IMR-90 (cell line): ENCODE measurements around the gene SCTR. TPM values are rescaled to one million over a fixed set of nuclear protein-coding genes. Genes with fewer than 3 reads are reported as not detected.

Experiments
- ATAC-seq: fragments of 200-7000 bp; cut with Tn5 transposase; 2 replicates; pipeline ENCODE4 v1.9.1; 2020; ENCODE audit warnings: low read depth, mild to moderate bottlenecking, moderate library complexity
- BruUV-seq: library from RNA; stranded (reverse); fragments of 400-500 nt; replicated peaks from 2 replicates; lab custom pipeline; 2021; lab: Mats Ljungman, UMichigan
- CTCF ChIA-PET: fragments of 300-600 bp; formaldehyde crosslinking; extraction: SDS; loops from one replicate; lab custom pipeline; 2021; ENCODE audit warnings: antibody characterized with exemption; lab: Yijun Ruan, JAX
- POLR2A ChIA-PET: fragments of 300-600 bp; sonication (Branson Sonifier 250); formaldehyde crosslinking; loops from one replicate; lab custom pipeline; 2022; ENCODE audit warnings: antibody characterized with exemption; ENCODE audit not compliant: unreplicated experiment; lab: Charles Lee
- DNase-seq: peaks from one replicate; pipeline ENCODE4 v3.0.0; 2013
- H2AFZ ChIP-seq: replicated peaks from 2 replicates; pipeline ENCODE3; 2013; ENCODE audit warnings: low read length, mild to moderate bottlenecking; ENCODE audit not compliant: poor library complexity
- H2AK5ac ChIP-seq: 2 replicates; pipeline ENCODE4 v1.6.1; 2013; ENCODE audit warnings: low read depth, low read length, inconsistent platforms
- H2AK9ac ChIP-seq: replicated peaks from 2 replicates; pipeline ENCODE3; 2013; ENCODE audit warnings: mild to moderate bottlenecking, low read depth, low read length, moderate library complexity; ENCODE audit not compliant: poor library complexity
- H2BK120ac ChIP-seq: 2 replicates; pipeline ENCODE4 v1.6.1; 2013; ENCODE audit warnings: low read depth, low read length, inconsistent platforms
- H2BK15ac ChIP-seq: 3 replicates; pipeline ENCODE4 v1.6.1; 2013; ENCODE audit warnings: low read depth, low read length, inconsistent platforms
- H2BK20ac ChIP-seq: 2 replicates; pipeline ENCODE4 v1.6.1; 2013; ENCODE audit warnings: low read depth, mild to moderate bottlenecking, inconsistent platforms, low read length, moderate library complexity
- H2BK5ac ChIP-seq: 2 replicates; pipeline ENCODE4 v1.6.1; 2013; ENCODE audit warnings: mild to moderate bottlenecking, low read depth, low read length, inconsistent platforms; ENCODE audit not compliant: poor library complexity, severe bottlenecking
- H3K14ac ChIP-seq: replicated peaks from 2 replicates; pipeline ENCODE4 v1.6.1; 2013; ENCODE audit warnings: low read depth, low read length, inconsistent platforms
- H3K18ac ChIP-seq: 2 replicates; pipeline ENCODE4 v1.6.1; 2013; ENCODE audit warnings: low read depth, low read length, control low read depth
- H3K23ac ChIP-seq: 2 replicates; pipeline ENCODE4 v1.6.1; 2013; ENCODE audit warnings: low read depth, low read length, inconsistent platforms
- H3K27ac ChIP-seq: 2 replicates; pipeline ENCODE4 v1.5.1; 2013; ENCODE audit warnings: mild to moderate bottlenecking, control low read depth, low read length; ENCODE audit not compliant: insufficient read depth
- H3K27me3 ChIP-seq: 2 replicates; pipeline ENCODE4 v1.6.1; 2013; ENCODE audit warnings: low read length; ENCODE audit not compliant: control insufficient read depth, insufficient read depth
- H3K36me3 ChIP-seq: 2 replicates; pipeline ENCODE4 v1.6.1; 2013; ENCODE audit warnings: low read length, mixed read lengths; ENCODE audit not compliant: control insufficient read depth, insufficient read depth
- H3K4ac ChIP-seq: 2 replicates; pipeline ENCODE4 v1.6.1; 2013; ENCODE audit warnings: low read depth, low read length, inconsistent platforms
- H3K4me1 ChIP-seq: 2 replicates; pipeline ENCODE4 v1.6.1; 2013; ENCODE audit warnings: low read length, mixed read lengths; ENCODE audit not compliant: control insufficient read depth, insufficient read depth
- H3K4me2 ChIP-seq: 2 replicates; pipeline ENCODE4 v1.6.1; 2013; ENCODE audit warnings: low read depth, mild to moderate bottlenecking, control low read depth, low read length, moderate library complexity
- H3K4me3 ChIP-seq: 2 replicates; pipeline ENCODE4 v1.5.1; 2013; ENCODE audit warnings: low read depth, mild to moderate bottlenecking, control low read depth, low read length, moderate library complexity; ENCODE audit not compliant: insufficient read depth
- H3K56ac ChIP-seq: 2 replicates; pipeline ENCODE4 v1.6.1; 2013; ENCODE audit warnings: low read length, inconsistent platforms; ENCODE audit not compliant: insufficient read depth; ENCODE audit errors: extremely low read depth
- H3K79me1 ChIP-seq, 2 experiments: 2 replicates each; pipeline ENCODE4 v1.6.1; 2013; ENCODE audit warnings: low read length in 2 of 2, inconsistent platforms in 1 of 2, low read depth in 1 of 2
- H3K9ac ChIP-seq: 2 replicates; pipeline ENCODE4 v1.6.1; 2013; ENCODE audit warnings: low read depth, low read length, control low read depth
- H3K9me1 ChIP-seq: 2 replicates; pipeline ENCODE4 v1.6.1; 2013; ENCODE audit warnings: low read length, inconsistent platforms; ENCODE audit not compliant: insufficient read depth
- H3K9me3 ChIP-seq: 2 replicates; pipeline ENCODE4 v1.6.1; 2013; ENCODE audit warnings: low read length; ENCODE audit not compliant: control insufficient read depth, insufficient read depth
- H4K20me1 ChIP-seq: 2 replicates; pipeline ENCODE4 v1.6.1; 2013; ENCODE audit warnings: low read length, inconsistent platforms; ENCODE audit not compliant: insufficient read depth
- H4K5ac ChIP-seq: 2 replicates; pipeline ENCODE4 v1.6.1; 2013; ENCODE audit warnings: mild to moderate bottlenecking, low read depth, low read length, control low read depth
- H4K8ac ChIP-seq, 2 experiments: 2 replicates each; pipeline ENCODE4 v1.6.1; 2013; ENCODE audit warnings: low read depth in 2 of 2, low read length in 2 of 2, control low read depth in 1 of 2, inconsistent platforms in 1 of 2
- H4K91ac ChIP-seq: 2 replicates; pipeline ENCODE4 v1.6.1; 2013; ENCODE audit warnings: low read depth, low read length, inconsistent platforms; ENCODE audit not compliant: insufficient read depth
- CEBPB ChIP-seq: IDR thresholded peaks from 2 replicates; pipeline ENCODE4 v1.6.1; 2012; ENCODE audit warnings: low read depth, low read length, improper control_type of control experiment
- CHD1 ChIP-seq: IDR thresholded peaks from 2 replicates; pipeline ENCODE4 v1.6.1; 2012; ENCODE audit warnings: low read depth, low read length, improper control_type of control experiment
- FOS ChIP-seq: fragments of 150-350 bp; IDR thresholded peaks from 2 replicates; pipeline ENCODE4 v1.6.1; 2016; ENCODE audit warnings: low read depth, low read length
- MAFK ChIP-seq: IDR thresholded peaks from 2 replicates; pipeline ENCODE4 v1.6.1; 2012; ENCODE audit warnings: low read depth, low read length, improper control_type of control experiment
- MAZ ChIP-seq: IDR thresholded peaks from 2 replicates; pipeline ENCODE4 v1.6.1; 2012; ENCODE audit warnings: low read depth, mild to moderate bottlenecking, low read length, improper control_type of control experiment, moderate library complexity, borderline replicate concordance
- MXI1 ChIP-seq: IDR thresholded peaks from 2 replicates; pipeline ENCODE4 v1.6.1; 2012; ENCODE audit warnings: low read depth, mild to moderate bottlenecking, low read length, moderate library complexity, borderline replicate concordance
- NFE2L2 ChIP-seq: fragments of 150-350 bp; IDR thresholded peaks from 2 replicates; pipeline ENCODE4 v1.6.1; 2016; ENCODE audit warnings: low read depth, mild to moderate bottlenecking, low read length
- RAD21 ChIP-seq: IDR thresholded peaks from 2 replicates; pipeline ENCODE4 v1.6.1; 2012; ENCODE audit warnings: low read length, improper control_type of control experiment
- RCOR1 ChIP-seq: IDR thresholded peaks from 2 replicates; pipeline ENCODE4 v1.6.1; 2012; ENCODE audit warnings: mild to moderate bottlenecking, low read length, improper control_type of control experiment; ENCODE audit not compliant: insufficient replicate concordance
- RFX5 ChIP-seq: IDR thresholded peaks from 2 replicates; pipeline ENCODE4 v1.8.0; 2012; ENCODE audit warnings: low read depth, mild to moderate bottlenecking, low read length, moderate library complexity
- SMC3 ChIP-seq: fragments of 150-350 bp; IDR thresholded peaks from 2 replicates; pipeline ENCODE4 v1.6.1; 2016; ENCODE audit warnings: low read depth, mild to moderate bottlenecking, antibody characterized with exemption, low read length, moderate library complexity
- WGBS, 2 experiments: methylation state at CpG; one replicate each; pipeline versions ENCODE4 v1.1.5 to v1.1.7; 2013; ENCODE audit warnings: missing lambda C conversion rate in 2 of 2; ENCODE audit not compliant: insufficient read length in 1 of 2; ENCODE audit errors: extremely low coverage in 2 of 2; 5-methylcytosine and 5-hydroxymethylcytosine counted together
- dilution Hi-C: fragments of 300-500 bp; cut with HindIII; formaldehyde crosslinking; loops from one replicate; pipeline ENCODE4 v1.14.3; 2018; ENCODE audit warnings: low sequenced_read_pairs; ENCODE audit not compliant: unreplicated experiment
- in situ Hi-C: fragments of 300-500 bp; cut with MboI; formaldehyde crosslinking; loops from 3 replicates; pipeline ENCODE4 v1.14.3; 2019; ENCODE audit warnings: low sequenced_read_pairs, inconsistent platforms, mixed read lengths
- intact Hi-C: fragments of 100-400 bp; cut with micrococcal nuclease; formaldehyde crosslinking; loops from 2 replicates; pipeline ENCODE4 v1.10.0; 2022
- polyA plus RNA-seq, 3 experiments: library from polyadenylated mRNA; depleted of rRNA; stranded (reverse); fragments of >200 nt; gene quantifications; 2 replicates each; pipeline ENCODE4 v1.2.3, GENCODE V29; 2012; ENCODE audit warnings: low replicate concordance in 1 of 3
- total RNA-seq: library from RNA; depleted of rRNA; stranded (reverse); fragments of >200 nt; gene quantifications from 2 replicates; pipeline ENCODE4 v1.2.3, GENCODE V29; 2012
- TF ChIP-seq, protein P1 (sequence below): fragments of 150-350 bp; IDR thresholded peaks from 2 replicates; pipeline ENCODE4 v1.6.1; 2016; ENCODE audit warnings: low read depth, mild to moderate bottlenecking, low read length, moderate library complexity, borderline replicate concordance
- TF ChIP-seq, protein P2 (sequence below): fragments of 150-350 bp; IDR thresholded peaks from 2 replicates; pipeline ENCODE4 v1.6.1; 2017; ENCODE audit warnings: mild to moderate bottlenecking, antibody characterized with exemption, low read length, low read depth
- TF ChIP-seq, protein P3 (sequence below): conservative IDR thresholded peaks from 2 replicates; pipeline ENCODE4 v1.5.1; 2012; ENCODE audit warnings: mild to moderate bottlenecking, low read depth, low read length, improper control_type of control experiment

SCTR gene
- total and polyA plus RNA-seq, 2 of the 4 experiments (the other 2 are of a cell fraction) = not detected

DNA sequence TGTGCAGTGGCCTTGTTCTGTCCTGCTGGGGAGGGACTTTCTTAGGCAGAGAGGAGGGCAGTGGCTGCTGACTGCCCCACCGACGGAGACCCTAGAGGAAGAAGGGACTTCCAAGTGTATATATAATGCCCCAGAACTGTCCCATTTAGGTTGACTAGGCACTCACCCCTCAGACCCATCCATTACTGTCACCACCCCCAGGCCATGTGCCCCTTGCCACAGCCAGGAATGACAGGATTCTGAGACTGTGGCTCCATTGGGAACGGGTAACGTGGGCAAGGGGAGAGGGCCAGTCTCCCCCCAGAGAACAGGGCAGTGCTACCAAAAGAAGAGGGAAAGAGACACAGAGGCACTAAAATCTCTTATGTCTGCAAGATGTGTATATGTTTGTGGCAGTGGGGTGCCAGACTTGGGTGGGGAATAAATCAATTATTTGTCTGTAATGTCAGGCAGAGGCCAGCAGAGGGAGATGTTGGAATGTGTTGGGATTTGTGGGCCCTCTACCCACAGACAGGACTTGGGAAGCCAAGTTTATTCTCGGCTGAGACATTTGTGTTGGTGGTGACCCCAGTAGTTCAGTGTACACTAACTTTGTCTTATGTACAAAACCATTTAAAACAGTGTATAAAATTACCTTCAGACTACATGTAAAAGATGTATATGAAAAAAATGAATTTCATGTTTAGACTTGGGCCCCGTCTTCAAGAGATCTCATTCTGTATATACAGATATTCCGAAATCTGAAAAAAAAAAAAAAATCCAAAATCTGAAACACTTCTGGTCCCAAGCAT lies 116.7 kb downstream of the SCTR start:
- POLR2A ChIA-PET = no interaction called here
- peak overlapping the region; percentile 33 for H2AK9ac ChIP-seq
- H3K4me2 ChIP-seq = no peak overlapping the region
- H3K27ac ChIP-seq = no peak overlapping the region
- no peaks in the 10 kb centered on the region for H3K9me1 ChIP-seq
- H4K20me1 ChIP-seq = no peaks in the 10 kb centered on the region
- no peaks in the 10 kb centered on the region for H3K79me1 ChIP-seq
- H4K8ac ChIP-seq = no peak overlapping the region
- in situ Hi-C loops = no loop called here
- CTCF ChIA-PET = interaction anchor here (0.6 to 0.8 kb wide), 2 partner anchors 50 to 1700 kb away, joined by 3 read pairs; no protein-coding TSS in a partner anchor
- no peak overlapping the region for H4K91ac ChIP-seq
- DNase-seq = peak; percentile 58
- H3K4ac ChIP-seq = no peak overlapping the region
- no peak overlapping the region for H4K5ac ChIP-seq
- H3K18ac ChIP-seq = no peak overlapping the region
- H2AFZ ChIP-seq = no peak overlapping the region
- H3K23ac ChIP-seq = no peak overlapping the region
- no peak overlapping the region for H2BK5ac ChIP-seq
- no peak overlapping the region for H3K9ac ChIP-seq
- WGBS, 2 experiments = no CpG with 5 or more reads among the region's 7 CpGs
- H3K56ac ChIP-seq = no peak overlapping the region
- H3K4me1 ChIP-seq = no peaks in the 10 kb centered on the region
- no peaks in the 10 kb centered on the region; the same call in 1 of the 2 replicates for H3K27me3 ChIP-seq
- no peaks in the 10 kb centered on the region for H3K9me3 ChIP-seq
- no peak overlapping the region for H2BK120ac ChIP-seq
- BruUV-seq = no TSS peak
- ATAC-seq = peak; percentile 97
- intact Hi-C loops = loop anchor here (1.0 to 5.0 kb wide), 3 partner anchors 69 to 395 kb away; no protein-coding TSS in a partner anchor
- H3K4me3 ChIP-seq = no peak overlapping the region
- H2BK20ac ChIP-seq = no peak overlapping the region
- no peaks in the 10 kb centered on the region for H3K36me3 ChIP-seq
- dilution Hi-C loops = no loop called here
- H2BK15ac ChIP-seq = no peak overlapping the region
- no peak overlapping the region for H3K14ac ChIP-seq
- H2AK5ac ChIP-seq = no peak overlapping the region
- TF ChIP-seq MXI1 = no peak
- peak; percentile 85 for TF ChIP-seq RAD21
- TF ChIP-seq, protein P1, sequence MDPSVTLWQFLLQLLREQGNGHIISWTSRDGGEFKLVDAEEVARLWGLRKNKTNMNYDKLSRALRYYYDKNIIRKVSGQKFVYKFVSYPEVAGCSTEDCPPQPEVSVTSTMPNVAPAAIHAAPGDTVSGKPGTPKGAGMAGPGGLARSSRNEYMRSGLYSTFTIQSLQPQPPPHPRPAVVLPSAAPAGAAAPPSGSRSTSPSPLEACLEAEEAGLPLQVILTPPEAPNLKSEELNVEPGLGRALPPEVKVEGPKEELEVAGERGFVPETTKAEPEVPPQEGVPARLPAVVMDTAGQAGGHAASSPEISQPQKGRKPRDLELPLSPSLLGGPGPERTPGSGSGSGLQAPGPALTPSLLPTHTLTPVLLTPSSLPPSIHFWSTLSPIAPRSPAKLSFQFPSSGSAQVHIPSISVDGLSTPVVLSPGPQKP = no peak
- TF ChIP-seq, protein P2, sequence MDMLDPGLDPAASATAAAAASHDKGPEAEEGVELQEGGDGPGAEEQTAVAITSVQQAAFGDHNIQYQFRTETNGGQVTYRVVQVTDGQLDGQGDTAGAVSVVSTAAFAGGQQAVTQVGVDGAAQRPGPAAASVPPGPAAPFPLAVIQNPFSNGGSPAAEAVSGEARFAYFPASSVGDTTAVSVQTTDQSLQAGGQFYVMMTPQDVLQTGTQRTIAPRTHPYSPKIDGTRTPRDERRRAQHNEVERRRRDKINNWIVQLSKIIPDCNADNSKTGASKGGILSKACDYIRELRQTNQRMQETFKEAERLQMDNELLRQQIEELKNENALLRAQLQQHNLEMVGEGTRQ = no peak
- no peak for TF ChIP-seq MAZ
- peak; percentile 75 for TF ChIP-seq SMC3
- TF ChIP-seq, protein P3, sequence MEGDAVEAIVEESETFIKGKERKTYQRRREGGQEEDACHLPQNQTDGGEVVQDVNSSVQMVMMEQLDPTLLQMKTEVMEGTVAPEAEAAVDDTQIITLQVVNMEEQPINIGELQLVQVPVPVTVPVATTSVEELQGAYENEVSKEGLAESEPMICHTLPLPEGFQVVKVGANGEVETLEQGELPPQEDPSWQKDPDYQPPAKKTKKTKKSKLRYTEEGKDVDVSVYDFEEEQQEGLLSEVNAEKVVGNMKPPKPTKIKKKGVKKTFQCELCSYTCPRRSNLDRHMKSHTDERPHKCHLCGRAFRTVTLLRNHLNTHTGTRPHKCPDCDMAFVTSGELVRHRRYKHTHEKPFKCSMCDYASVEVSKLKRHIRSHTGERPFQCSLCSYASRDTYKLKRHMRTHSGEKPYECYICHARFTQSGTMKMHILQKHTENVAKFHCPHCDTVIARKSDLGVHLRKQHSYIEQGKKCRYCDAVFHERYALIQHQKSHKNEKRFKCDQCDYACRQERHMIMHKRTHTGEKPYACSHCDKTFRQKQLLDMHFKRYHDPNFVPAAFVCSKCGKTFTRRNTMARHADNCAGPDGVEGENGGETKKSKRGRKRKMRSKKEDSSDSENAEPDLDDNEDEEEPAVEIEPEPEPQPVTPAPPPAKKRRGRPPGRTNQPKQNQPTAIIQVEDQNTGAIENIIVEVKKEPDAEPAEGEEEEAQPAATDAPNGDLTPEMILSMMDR = peak; percentile 91
- no peak for TF ChIP-seq RCOR1
- TF ChIP-seq NFE2L2 = no peak
- TF ChIP-seq RFX5 = no peak
- TF ChIP-seq CEBPB = no peak
- TF ChIP-seq CHD1 = no peak
- TF ChIP-seq FOS = no peak
- no peak for TF ChIP-seq MAFK
